ENCODE data around the gene CALN1. TPM values are rescaled to one million over a fixed set of nuclear protein-coding genes. Genes with fewer than 3 reads are reported as not detected.

CALN1 gene
- polyA plus RNA-seq, 3 donors = under 0.01 TPM; not detected in 2

DNA sequence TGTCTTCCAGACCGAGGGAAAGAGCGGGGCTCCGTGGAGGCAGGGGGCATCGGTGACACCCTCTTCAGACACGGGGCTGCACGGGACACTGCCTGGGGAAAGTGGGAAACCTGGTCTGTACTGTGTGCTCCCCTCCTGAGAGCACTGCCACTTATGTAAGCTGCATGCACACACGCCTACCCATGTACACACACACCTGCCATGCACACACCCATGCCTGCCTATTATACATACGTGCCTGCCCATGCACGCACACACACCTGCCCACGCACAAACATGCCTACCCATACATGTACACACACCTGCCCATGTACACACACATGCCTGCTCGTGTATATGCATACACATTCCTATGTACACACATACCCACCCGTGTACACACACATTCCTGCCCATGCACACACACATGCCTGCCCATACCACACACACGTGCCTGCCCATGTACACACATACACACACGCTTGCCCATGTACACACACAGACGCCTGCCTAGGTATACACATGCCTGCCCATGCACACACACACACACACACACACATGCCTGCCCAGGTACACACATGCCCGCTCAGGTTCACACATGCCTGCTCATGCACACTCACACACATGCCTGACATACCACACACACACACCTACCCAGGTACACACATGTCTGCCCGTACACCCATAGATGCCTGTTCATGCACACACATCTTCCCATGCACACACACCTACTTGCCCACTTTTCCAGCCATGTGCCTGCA lies 35.5 kb upstream of the CALN1 start:
- intact Hi-C loops (cut with micrococcal nuclease) = no loop called here
- peak overlapping the region in 1 of 2 donors; percentile 52 for H3K4me3 Mint-ChIP-seq
- H3K27me3 ChIP-seq (ENCODE audit: control insufficient read depth in 2 of 2, insufficient read depth in 2 of 2, low read length in 2 of 2) = peaks cover 0 to 6% of the 10 kb centered on the region in 2 donors
- TF ChIP-seq, protein P1, sequence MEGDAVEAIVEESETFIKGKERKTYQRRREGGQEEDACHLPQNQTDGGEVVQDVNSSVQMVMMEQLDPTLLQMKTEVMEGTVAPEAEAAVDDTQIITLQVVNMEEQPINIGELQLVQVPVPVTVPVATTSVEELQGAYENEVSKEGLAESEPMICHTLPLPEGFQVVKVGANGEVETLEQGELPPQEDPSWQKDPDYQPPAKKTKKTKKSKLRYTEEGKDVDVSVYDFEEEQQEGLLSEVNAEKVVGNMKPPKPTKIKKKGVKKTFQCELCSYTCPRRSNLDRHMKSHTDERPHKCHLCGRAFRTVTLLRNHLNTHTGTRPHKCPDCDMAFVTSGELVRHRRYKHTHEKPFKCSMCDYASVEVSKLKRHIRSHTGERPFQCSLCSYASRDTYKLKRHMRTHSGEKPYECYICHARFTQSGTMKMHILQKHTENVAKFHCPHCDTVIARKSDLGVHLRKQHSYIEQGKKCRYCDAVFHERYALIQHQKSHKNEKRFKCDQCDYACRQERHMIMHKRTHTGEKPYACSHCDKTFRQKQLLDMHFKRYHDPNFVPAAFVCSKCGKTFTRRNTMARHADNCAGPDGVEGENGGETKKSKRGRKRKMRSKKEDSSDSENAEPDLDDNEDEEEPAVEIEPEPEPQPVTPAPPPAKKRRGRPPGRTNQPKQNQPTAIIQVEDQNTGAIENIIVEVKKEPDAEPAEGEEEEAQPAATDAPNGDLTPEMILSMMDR (IDR thresholded peaks at IDR 0.05) = no peak
- no peaks in the 10 kb centered on the region for H3K36me3 ChIP-seq (replicated peaks in 1 of 2; ENCODE audit: control insufficient read depth in 1 of 2, insufficient read depth in 2 of 2, low read length in 2 of 2)
- H2AFZ ChIP-seq (ENCODE audit: insufficient read depth, low read depth, low read length, poor library complexity, severe bottlenecking) = no peak overlapping the region
- no peak overlapping the region for H3K27ac ChIP-seq (ENCODE audit: low read depth in 1 of 2, low read length in 2 of 2)
- H3K27me3 Mint-ChIP-seq (ENCODE audit: low read depth in 3 of 3) = peaks cover 8 to 16% (median 12%) of the 10 kb centered on the region in 3 donors
- H3K9me3 Mint-ChIP-seq = peaks cover 0 to 3% (median under 1%) of the 10 kb centered on the region in 7 donors
- no peaks in the 10 kb centered on the region for H3K9me3 ChIP-seq (replicated peaks in 1 of 2; ENCODE audit: control insufficient read depth in 1 of 2, insufficient read depth in 1 of 2, low read length in 2 of 2)
- H3K27ac Mint-ChIP-seq = no peak overlapping the region
- no peak overlapping the region for H3K4me3 ChIP-seq (replicated peaks in 1 of 3; ENCODE audit: low read depth in 2 of 3, low read length in 3 of 3)
- no peaks in the 10 kb centered on the region for H3K36me3 Mint-ChIP-seq
- H3K4me2 ChIP-seq (replicated peaks; ENCODE audit: extremely low read depth, low read length, poor library complexity, severe bottlenecking) = no peak overlapping the region
- peaks cover 11% of the 10 kb centered on the region for H3K4me1 Mint-ChIP-seq
- no peaks in the 10 kb centered on the region for H4K20me1 ChIP-seq (ENCODE audit: insufficient read depth, low read length)
- peaks cover 0 to 4% of the 10 kb centered on the region in 2 donors for H3K4me1 ChIP-seq (ENCODE audit: control insufficient read depth in 1 of 2, insufficient read depth in 2 of 2, low read length in 2 of 2)
- H3K79me2 ChIP-seq (ENCODE audit: insufficient read depth, low read length) = no peaks in the 10 kb centered on the region
- no peak overlapping the region for H3K9ac ChIP-seq (ENCODE audit: insufficient read depth, low read length, poor library complexity, severe bottlenecking)
- 93% methylated on average over 17 of the region's 17 CpGs for WGBS (ENCODE audit: insufficient coverage)
- DNase-seq = no peak

DNA sequence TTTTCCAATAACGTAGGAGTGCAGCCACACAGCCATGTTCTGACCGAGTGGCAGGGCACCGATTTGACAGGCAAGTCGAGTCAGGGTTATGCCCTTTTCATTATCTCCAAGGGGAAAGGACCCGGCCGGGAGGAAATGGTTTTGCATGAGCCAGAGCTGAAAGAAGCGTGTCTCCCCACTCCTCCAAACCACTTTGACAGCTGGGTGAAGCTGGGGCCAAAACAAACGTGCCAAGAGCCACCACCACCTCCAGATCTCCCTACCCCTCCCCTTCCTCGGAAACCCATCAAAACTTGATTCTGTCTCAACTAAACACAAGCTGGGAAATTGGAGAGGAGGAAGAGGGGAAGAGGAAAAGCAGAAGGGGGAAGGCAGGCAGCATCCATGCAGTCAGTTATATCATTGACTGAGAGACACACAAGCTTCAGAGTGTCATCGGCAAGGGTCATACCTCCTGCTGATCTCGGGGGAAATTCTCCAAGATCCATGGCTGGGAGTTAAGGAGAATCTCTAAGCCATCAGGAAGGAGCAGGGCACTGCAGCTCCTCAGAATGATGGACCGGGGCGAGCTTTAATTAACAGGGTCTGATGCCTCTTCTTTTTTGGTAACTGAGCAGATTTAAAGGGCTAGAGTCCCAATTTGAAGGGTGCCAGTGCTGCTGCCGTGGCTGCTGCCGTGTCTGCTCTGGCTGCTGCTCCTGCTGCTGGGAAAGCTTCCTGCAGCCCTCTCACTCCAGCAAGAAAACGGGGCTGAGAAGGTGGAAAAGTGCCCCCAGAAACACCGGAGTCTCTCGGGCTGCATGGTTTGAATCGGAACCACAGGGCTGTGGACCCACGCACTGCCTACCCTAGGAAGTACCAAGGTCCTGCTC lies 34.7 kb upstream of the CALN1 start:
- H3K36me3 ChIP-seq (replicated peaks in 1 of 2; ENCODE audit: control insufficient read depth in 1 of 2, insufficient read depth in 2 of 2, low read length in 2 of 2) = no peaks in the 10 kb centered on the region
- no peak overlapping the region for H2AFZ ChIP-seq (ENCODE audit: insufficient read depth, low read depth, low read length, poor library complexity, severe bottlenecking)
- Mint-ChIP-seq H3K36me3 (no peaks in the 10 kb centered on the region), H3K4me1 (peaks cover 11% of the 10 kb centered on the region), H3K27me3 (ENCODE audit: low read depth in 3 of 3) (peaks cover 11 to 16% (median 12%) of the 10 kb centered on the region in 3 donors), H3K27ac (no peak overlapping the region), H3K9me3 (peaks cover 0 to 3% (median 0%) of the 10 kb centered on the region in 7 donors), H3K4me3 (peak overlapping the region in 1 of 2 donors; percentile 31)
- H3K27me3 ChIP-seq (ENCODE audit: control insufficient read depth in 2 of 2, insufficient read depth in 2 of 2, low read length in 2 of 2) = peaks cover 0 to 6% of the 10 kb centered on the region in 2 donors
- no peak for DNase-seq
- H3K79me2 ChIP-seq (ENCODE audit: insufficient read depth, low read length) = no peaks in the 10 kb centered on the region
- H3K27ac ChIP-seq (ENCODE audit: low read depth in 1 of 2, low read length in 2 of 2) = no peak overlapping the region
- no peak overlapping the region for H3K4me2 ChIP-seq (replicated peaks; ENCODE audit: extremely low read depth, low read length, poor library complexity, severe bottlenecking)
- H4K20me1 ChIP-seq (ENCODE audit: insufficient read depth, low read length) = no peaks in the 10 kb centered on the region
- TF ChIP-seq, protein P1 (IDR thresholded peaks at IDR 0.05) = no peak
- H3K9me3 ChIP-seq (replicated peaks in 1 of 2; ENCODE audit: control insufficient read depth in 1 of 2, insufficient read depth in 1 of 2, low read length in 2 of 2) = no peaks in the 10 kb centered on the region
- WGBS (ENCODE audit: insufficient coverage) = 56% methylated on average over 19 of the region's 20 CpGs
- no peak overlapping the region for H3K4me3 ChIP-seq (replicated peaks in 1 of 3; ENCODE audit: low read depth in 2 of 3, low read length in 3 of 3)
- intact Hi-C loops (cut with micrococcal nuclease) = no loop called here
- no peak overlapping the region for H3K9ac ChIP-seq (ENCODE audit: insufficient read depth, low read length, poor library complexity, severe bottlenecking)
- H3K4me1 ChIP-seq (ENCODE audit: control insufficient read depth in 1 of 2, insufficient read depth in 2 of 2, low read length in 2 of 2) = peaks cover 0 to 4% of the 10 kb centered on the region in 2 donors

Data from CD14-positive monocyte (primary cell).